Measurements from ENCODE around the gene PLA2G4D. TPM values are rescaled to one million over a fixed set of nuclear protein-coding genes. Genes with fewer than 3 reads are reported as not detected.

The PLA2G4D gene
- polyA plus RNA-seq, 2 of the 4 experiments (the other 2 are of a cell fraction), result not detected

DNA sequence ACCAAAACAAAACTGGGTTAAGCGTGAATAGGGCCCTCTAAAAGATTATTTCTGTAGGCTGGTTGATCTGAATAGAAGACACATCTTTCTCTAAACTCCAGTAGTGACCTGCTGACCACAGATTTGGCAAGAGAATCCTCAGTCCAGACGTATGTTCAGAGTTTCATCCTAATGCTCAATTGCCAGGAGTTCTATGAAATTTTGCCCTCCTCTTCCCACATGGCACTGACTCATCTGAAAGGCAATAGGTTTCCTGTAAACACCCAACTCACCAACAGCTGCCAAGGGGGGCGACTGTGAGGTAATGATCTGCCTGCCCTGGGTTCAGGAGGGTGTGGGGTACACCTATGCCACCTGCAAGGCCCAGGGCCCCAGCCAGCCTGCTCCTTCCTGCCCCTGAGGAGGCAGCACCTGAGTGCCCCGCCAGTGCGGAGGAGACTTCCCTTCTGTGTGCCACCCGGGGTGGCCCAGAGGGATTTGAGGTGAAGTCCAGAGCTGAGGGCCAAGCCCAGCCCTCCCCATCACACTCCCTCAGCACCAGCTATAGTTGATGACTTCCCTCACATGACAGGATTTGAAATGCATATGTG is 8.4 kb upstream of the PLA2G4D start:
- TF ChIP-seq, protein P1, sequence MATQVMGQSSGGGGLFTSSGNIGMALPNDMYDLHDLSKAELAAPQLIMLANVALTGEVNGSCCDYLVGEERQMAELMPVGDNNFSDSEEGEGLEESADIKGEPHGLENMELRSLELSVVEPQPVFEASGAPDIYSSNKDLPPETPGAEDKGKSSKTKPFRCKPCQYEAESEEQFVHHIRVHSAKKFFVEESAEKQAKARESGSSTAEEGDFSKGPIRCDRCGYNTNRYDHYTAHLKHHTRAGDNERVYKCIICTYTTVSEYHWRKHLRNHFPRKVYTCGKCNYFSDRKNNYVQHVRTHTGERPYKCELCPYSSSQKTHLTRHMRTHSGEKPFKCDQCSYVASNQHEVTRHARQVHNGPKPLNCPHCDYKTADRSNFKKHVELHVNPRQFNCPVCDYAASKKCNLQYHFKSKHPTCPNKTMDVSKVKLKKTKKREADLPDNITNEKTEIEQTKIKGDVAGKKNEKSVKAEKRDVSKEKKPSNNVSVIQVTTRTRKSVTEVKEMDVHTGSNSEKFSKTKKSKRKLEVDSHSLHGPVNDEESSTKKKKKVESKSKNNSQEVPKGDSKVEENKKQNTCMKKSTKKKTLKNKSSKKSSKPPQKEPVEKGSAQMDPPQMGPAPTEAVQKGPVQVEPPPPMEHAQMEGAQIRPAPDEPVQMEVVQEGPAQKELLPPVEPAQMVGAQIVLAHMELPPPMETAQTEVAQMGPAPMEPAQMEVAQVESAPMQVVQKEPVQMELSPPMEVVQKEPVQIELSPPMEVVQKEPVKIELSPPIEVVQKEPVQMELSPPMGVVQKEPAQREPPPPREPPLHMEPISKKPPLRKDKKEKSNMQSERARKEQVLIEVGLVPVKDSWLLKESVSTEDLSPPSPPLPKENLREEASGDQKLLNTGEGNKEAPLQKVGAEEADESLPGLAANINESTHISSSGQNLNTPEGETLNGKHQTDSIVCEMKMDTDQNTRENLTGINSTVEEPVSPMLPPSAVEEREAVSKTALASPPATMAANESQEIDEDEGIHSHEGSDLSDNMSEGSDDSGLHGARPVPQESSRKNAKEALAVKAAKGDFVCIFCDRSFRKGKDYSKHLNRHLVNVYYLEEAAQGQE (IDR thresholded peaks at IDR 0.05), result no peak
- TF ChIP-seq KDM5A (IDR thresholded peaks at IDR 0.05) (no peak), TP53 (CRISPR knock-in tag; IDR thresholded peaks at IDR 0.05) (no peak), BCL3 (IDR thresholded peaks at IDR 0.05) (no peak), PBX3 (IDR thresholded peaks at IDR 0.05) (no peak), MYC (IDR thresholded peaks at IDR 0.05; ENCODE audit: borderline replicate concordance, low read length) (no peak), CBX8 (IDR thresholded peaks at IDR 0.05) (no peak), POLR2AphosphoS2 (conservative IDR thresholded peaks at IDR 0.05; ENCODE audit: low read length) (no peak), CHD2 (IDR thresholded peaks at IDR 0.05; ENCODE audit: low read length, partially characterized antibody) (no peak), NFE2L2 (conservative IDR thresholded peaks at IDR 0.05; ENCODE audit: low read length) (no peak), FOSL2 (IDR thresholded peaks at IDR 0.05) (no peak), FOSL2 (CRISPR knock-in tag; IDR thresholded peaks at IDR 0.05) (no peak), EHF (CRISPR knock-in tag; IDR thresholded peaks at IDR 0.05) (no peak), HEYL (CRISPR knock-in tag; IDR thresholded peaks at IDR 0.05) (no peak), RARB (CRISPR knock-in tag; IDR thresholded peaks at IDR 0.05) (no peak), BHLHE40 (IDR thresholded peaks at IDR 0.05; ENCODE audit: low read depth, low read length) (no peak)
- Histone ChIP-seq H3K4me1 (no peaks in the 10 kb centered on the region), H3K9me3 (no peaks in the 10 kb centered on the region), H3K4me2 (no peak overlapping the region), H3K27ac (no peak overlapping the region), H3K4me3 (no peak overlapping the region)
- ChIA-PET POLR2A (no interaction called here), CTCF (interaction anchor here (1.0 to 5.1 kb wide), 2 partner anchors 9 to 19 kb away, joined by 4 to 21 read pairs; no protein-coding TSS in a partner anchor)
- ATAC-seq (no peak), DNase-seq (ENCODE audit: low read depth in 1 of 2, low spot score in 1 of 2) (no peak), FAIRE-seq (no peak)
- WGBS (ENCODE audit: missing lambda C conversion rate), result 36% methylated on average over 4 of the region's 6 CpGs

DNA sequence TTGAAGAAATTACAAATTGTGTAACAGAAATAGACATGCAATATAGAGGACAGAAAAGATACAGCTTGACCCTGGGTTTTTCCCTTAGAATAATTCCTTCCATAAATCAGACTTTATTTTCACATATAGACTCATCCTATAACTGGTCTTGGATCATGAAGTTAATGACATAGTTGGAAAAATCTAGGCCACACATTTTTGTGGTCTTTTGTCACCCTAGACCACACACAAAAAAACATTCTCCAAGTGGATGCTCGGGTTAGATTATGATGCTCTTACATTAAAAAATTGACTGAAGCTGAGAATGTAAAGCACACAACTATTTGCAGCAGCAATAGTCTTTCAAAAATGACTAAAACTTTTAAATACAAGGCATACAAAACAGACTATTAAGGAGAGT is 7.5 kb upstream of the PLA2G4D start:
- Histone ChIP-seq H3K9me3 (no peaks in the 10 kb centered on the region), H3K27ac (no peak overlapping the region), H3K4me2 (no peak overlapping the region), H3K4me1 (no peaks in the 10 kb centered on the region), H3K4me3 (no peak overlapping the region)
- no peak for FAIRE-seq
- no peak for DNase-seq (ENCODE audit: low read depth in 1 of 2, low spot score in 1 of 2)
- ATAC-seq, result no peak
- ChIA-PET CTCF (interaction anchor here (5.1 kb wide), 1 partner anchor 18 kb away, joined by 21 read pairs; no protein-coding TSS in a partner anchor), POLR2A (no interaction called here)
- TF ChIP-seq CHD2 (IDR thresholded peaks at IDR 0.05; ENCODE audit: low read length, partially characterized antibody) (no peak), CBX2 (IDR thresholded peaks at IDR 0.05; ENCODE audit: borderline replicate concordance, low read depth) (no peak), HES2 (IDR thresholded peaks at IDR 0.05) (no peak), NPAS2 (CRISPR knock-in tag; IDR thresholded peaks at IDR 0.05; ENCODE audit: borderline replicate concordance) (no peak), HOXB5 (CRISPR knock-in tag; IDR thresholded peaks at IDR 0.05) (no peak), JUN (IDR thresholded peaks at IDR 0.05) (no peak), HOXA7 (CRISPR knock-in tag; IDR thresholded peaks at IDR 0.05) (no peak), KDM1A (IDR thresholded peaks at IDR 0.05; ENCODE audit: low read depth) (no peak), GATA3 (IDR thresholded peaks at IDR 0.05; ENCODE audit: borderline replicate concordance) (no peak), SREBF2 (IDR thresholded peaks at IDR 0.05) (no peak), EP300 (IDR thresholded peaks at IDR 0.05) (no peak), FOXS1 (CRISPR knock-in tag; IDR thresholded peaks at IDR 0.05) (no peak), NFE2L2 (conservative IDR thresholded peaks at IDR 0.05; ENCODE audit: low read length) (no peak), ZSCAN20 (CRISPR knock-in tag; IDR thresholded peaks at IDR 0.05) (no peak), ZNF302 (CRISPR knock-in tag; IDR thresholded peaks at IDR 0.05) (no peak)
- TF ChIP-seq, protein P2, sequence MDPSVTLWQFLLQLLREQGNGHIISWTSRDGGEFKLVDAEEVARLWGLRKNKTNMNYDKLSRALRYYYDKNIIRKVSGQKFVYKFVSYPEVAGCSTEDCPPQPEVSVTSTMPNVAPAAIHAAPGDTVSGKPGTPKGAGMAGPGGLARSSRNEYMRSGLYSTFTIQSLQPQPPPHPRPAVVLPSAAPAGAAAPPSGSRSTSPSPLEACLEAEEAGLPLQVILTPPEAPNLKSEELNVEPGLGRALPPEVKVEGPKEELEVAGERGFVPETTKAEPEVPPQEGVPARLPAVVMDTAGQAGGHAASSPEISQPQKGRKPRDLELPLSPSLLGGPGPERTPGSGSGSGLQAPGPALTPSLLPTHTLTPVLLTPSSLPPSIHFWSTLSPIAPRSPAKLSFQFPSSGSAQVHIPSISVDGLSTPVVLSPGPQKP (IDR thresholded peaks at IDR 0.05; ENCODE audit: low read depth, low read length), result no peak
- 68% methylated on average over 1 of the region's 1 CpG for WGBS (ENCODE audit: missing lambda C conversion rate)

All from A549 (cell line).